HCT116 (cell line): ENCODE data around the gene KLHL15. TPM values are rescaled to one million over a fixed set of nuclear protein-coding genes. Genes with fewer than 3 reads are reported as not detected.
A peak's percentile ranks its signal among the peaks of the same experiment; 100 is the strongest.

ENCODE experiments used
- ATAC-seq: fragments of 200-7000 bp; cut with Tn5 transposase; 2 replicates; pipeline ENCODE4 v1.9.1; 2020; ENCODE audit warnings: mild to moderate bottlenecking, moderate library complexity
- BruUV-seq: library from RNA; stranded (reverse); fragments of 400-500 nt; replicated peaks from 2 replicates; lab custom pipeline; 2021; lab: Mats Ljungman, UMichigan
- CTCF ChIA-PET: fragments of 300-600 bp; sonication (Branson Sonifier 250); formaldehyde crosslinking; loops from one replicate; lab custom pipeline; 2021; ENCODE audit warnings: antibody characterized with exemption; lab: Charles Lee
- POLR2A ChIA-PET: fragments of 300-600, 350-600 bp; sonication (Branson Sonifier 250); formaldehyde crosslinking; loops from one replicate; lab custom pipeline; 2021; ENCODE audit warnings: antibody characterized with exemption; lab: Charles Lee
- RAD21 ChIA-PET, 2 experiments: fragments of 300-600 bp; sonication (Branson Sonifier 250); formaldehyde crosslinking; loops; one replicate each; lab custom pipeline; 2023; ENCODE audit warnings: low total read pairs in 2 of 2; ENCODE audit not compliant: uncharacterized antibody in 2 of 2, unreplicated experiment in 2 of 2, low non-redundant PET in 1 of 2; lab: Charles Lee
- DNase-seq: peaks from one replicate; pipeline ENCODE4 v3.0.0-alpha.2; 2010; ENCODE audit warnings: low read depth, low spot score
- H2AFZ ChIP-seq: fragments of 200-600 bp; shearing (Covaris generic), sonication (generic); 2 replicates; pipeline ENCODE4 v1.6.1; 2017; ENCODE audit warnings: low read depth, mixed run types, mixed read lengths, antibody characterized with exemption, low read length; ENCODE audit not compliant: poor library complexity, severe bottlenecking
- H3K27ac ChIP-seq: 2 replicates; pipeline ENCODE4 v1.5.1; 2012; ENCODE audit warnings: low read depth, low read length
- H3K27me3 ChIP-seq: fragments of 200-600 bp; sonication (generic); 2 replicates; pipeline ENCODE4 v1.6.1; 2016; ENCODE audit warnings: mixed run types, low read length, mixed read lengths; ENCODE audit not compliant: insufficient read depth
- H3K36me3 ChIP-seq, 2 experiments: fragments of 200-500 bp in 1 of 2; fragments of 200-600 bp in 1 of 2; sonication (Bioruptor generic) in 1 of 2; sonication (generic) in 1 of 2; 2 replicates each; pipeline versions ENCODE4 v1.5.1 to v1.6.1; 2014 to 2016; ENCODE audit warnings: low read length in 2 of 2, inconsistent platforms in 1 of 2, mixed read lengths in 1 of 2, mixed run types in 1 of 2; ENCODE audit not compliant: insufficient read depth in 2 of 2, control insufficient read depth in 1 of 2
- H3K4me1 ChIP-seq, 2 experiments: fragments of 200-600 bp in 1 of 2; sonication (generic) in 1 of 2; 2 replicates each; pipeline versions ENCODE4 v1.5.1 to v1.6.1; 2012 to 2017; ENCODE audit warnings: low read length in 2 of 2, inconsistent platforms in 1 of 2, mild to moderate bottlenecking in 1 of 2, mixed read lengths in 1 of 2, mixed run types in 1 of 2, moderate library complexity in 1 of 2; ENCODE audit not compliant: insufficient read depth in 2 of 2, control insufficient read depth in 1 of 2
- H3K4me2 ChIP-seq: fragments of 200-600 bp; sonication (generic); 2 replicates; pipeline ENCODE4 v1.6.1; 2017; ENCODE audit warnings: mixed run types, low read length, mixed read lengths
- H3K4me3 ChIP-seq, 2 experiments: fragments of 200-600 bp in 1 of 2; sonication (generic) in 1 of 2; replicated peaks in 1 of 2; 2 replicates each; pipeline ENCODE4 v1.5.1; 2011 to 2016; ENCODE audit warnings: low read length in 2 of 2, control low read depth in 1 of 2, low read depth in 1 of 2, mild to moderate bottlenecking in 1 of 2, mixed read lengths in 1 of 2, mixed run types in 1 of 2
- H3K79me2 ChIP-seq: fragments of 200-600 bp; sonication (generic); 2 replicates; pipeline ENCODE4 v1.6.1; 2017; ENCODE audit warnings: mild to moderate bottlenecking, mixed run types, low read length, moderate library complexity, mixed read lengths; ENCODE audit not compliant: insufficient read depth
- H3K9ac ChIP-seq: fragments of 200-600 bp; sonication (generic); 2 replicates; pipeline ENCODE4 v1.6.1; 2016; ENCODE audit warnings: low read length, mixed read lengths
- H3K9me2 ChIP-seq: fragments of 200-600 bp; sonication (generic), shearing (Covaris generic); 2 replicates; pipeline ENCODE4 v1.6.1; 2017; ENCODE audit warnings: mixed run types, mild to moderate bottlenecking, moderate library complexity; ENCODE audit not compliant: insufficient read depth
- H3K9me3 ChIP-seq, 2 experiments: fragments of 200-500 bp in 1 of 2; fragments of 200-600 bp in 1 of 2; sonication (Bioruptor generic) in 1 of 2; sonication (generic) in 1 of 2; 2 replicates each; pipeline ENCODE4 v1.6.1; 2014 to 2017; ENCODE audit warnings: low read length in 2 of 2, mixed read lengths in 2 of 2, inconsistent platforms in 1 of 2, low read depth in 1 of 2, mild to moderate bottlenecking in 1 of 2, mixed run types in 1 of 2, moderate library complexity in 1 of 2; ENCODE audit not compliant: control insufficient read depth in 1 of 2, insufficient read depth in 1 of 2
- H4K20me1 ChIP-seq: fragments of 200-600 bp; sonication (generic), shearing (Covaris generic); 2 replicates; pipeline ENCODE4 v1.6.1; 2017; ENCODE audit warnings: mixed run types, mild to moderate bottlenecking, moderate library complexity; ENCODE audit not compliant: insufficient read depth
- CBX3 ChIP-seq: IDR thresholded peaks from 2 replicates; pipeline ENCODE4 v1.6.1; 2012; ENCODE audit warnings: low read depth
- CEBPB ChIP-seq: IDR thresholded peaks from 2 replicates; pipeline ENCODE4 v1.6.1; 2012; ENCODE audit warnings: low read depth
- EGR1 ChIP-seq: IDR thresholded peaks from 2 replicates; pipeline ENCODE4 v1.6.1; 2012; ENCODE audit warnings: low read depth
- ELF1 ChIP-seq: IDR thresholded peaks from 2 replicates; pipeline ENCODE4 v1.6.1; 2012; ENCODE audit warnings: low read depth, borderline replicate concordance
- EZH2 ChIP-seq: fragments of 200-600 bp; sonication (generic); IDR thresholded peaks from 2 replicates; pipeline ENCODE4 v1.6.1; 2017; ENCODE audit warnings: antibody characterized with exemption, mixed run types
- EZH2phosphoT487 ChIP-seq: fragments of 200-600 bp; IDR thresholded peaks from 2 replicates; pipeline ENCODE4 v1.6.1; 2018; ENCODE audit warnings: antibody characterized with exemption, borderline replicate concordance
- FOSL1 ChIP-seq: IDR thresholded peaks from 2 replicates; pipeline ENCODE4 v1.6.1; 2012; ENCODE audit warnings: low read depth
- JUND ChIP-seq: IDR thresholded peaks from 2 replicates; pipeline ENCODE4 v1.6.1; 2012
- POLR2AphosphoS5 ChIP-seq: IDR thresholded peaks from 2 replicates; pipeline ENCODE4 v1.6.1; 2011; ENCODE audit warnings: mild to moderate bottlenecking, low read depth, low read length, moderate library complexity
- SIN3A ChIP-seq: IDR thresholded peaks from 2 replicates; pipeline ENCODE4 v1.6.1; 2012; ENCODE audit warnings: low read depth
- SP1 ChIP-seq: IDR thresholded peaks from 2 replicates; pipeline ENCODE4 v1.6.1; 2012; ENCODE audit warnings: low read depth
- SRF ChIP-seq: IDR thresholded peaks from 2 replicates; pipeline ENCODE4 v1.6.1; 2012; ENCODE audit warnings: low read depth
- YY1 ChIP-seq: IDR thresholded peaks from 2 replicates; pipeline ENCODE4 v1.6.1; 2011; ENCODE audit warnings: low read length, low read depth, moderate library complexity, mild to moderate bottlenecking; ENCODE audit not compliant: insufficient replicate concordance; ENCODE audit errors: extremely low read depth
- ZFX ChIP-seq: fragments of 450-650 bp; IDR thresholded peaks from 2 replicates; pipeline ENCODE4 v1.6.1; 2017
- intact Hi-C: fragments of 100-400 bp; cut with micrococcal nuclease; formaldehyde crosslinking; loops from 2 replicates; pipeline ENCODE4 v1.10.0; 2022
- total RNA-seq: library from RNA; stranded (reverse); gene quantifications from one replicate; pipeline ENCODE4 v1.2.1, GENCODE V29; 2021; ENCODE audit not compliant: unreplicated experiment
- TF ChIP-seq, protein P1 (sequence below): IDR thresholded peaks from 2 replicates; pipeline ENCODE4 v1.6.1; 2012; ENCODE audit warnings: low read depth
- TF ChIP-seq, protein P2 (sequence below), 3 experiments: fragments of 200-600 bp in 1 of 3; sonication (generic) in 1 of 3; IDR thresholded peaks in 2 of 3; conservative IDR thresholded peaks in 1 of 3; 2 replicates each; pipeline ENCODE4 v1.5.1; 2012 to 2017; ENCODE audit warnings: low read depth in 2 of 3, low read length in 2 of 3, antibody characterized with exemption in 1 of 3, borderline replicate concordance in 1 of 3, control low read depth in 1 of 3, mild to moderate bottlenecking in 1 of 3, mixed read lengths in 1 of 3, mixed run types in 1 of 3, moderate library complexity in 1 of 3; ENCODE audit not compliant: insufficient read depth in 1 of 3
- TF ChIP-seq, protein P3 (sequence below): IDR thresholded peaks from 2 replicates; pipeline ENCODE4 v1.6.1; 2012
- TF ChIP-seq, protein P4 (sequence below): IDR thresholded peaks from 2 replicates; pipeline ENCODE4 v1.6.1; 2012

Gene KLHL15
- total RNA-seq, 1 experiment from 2014 or later = 10.1 TPM

DNA sequence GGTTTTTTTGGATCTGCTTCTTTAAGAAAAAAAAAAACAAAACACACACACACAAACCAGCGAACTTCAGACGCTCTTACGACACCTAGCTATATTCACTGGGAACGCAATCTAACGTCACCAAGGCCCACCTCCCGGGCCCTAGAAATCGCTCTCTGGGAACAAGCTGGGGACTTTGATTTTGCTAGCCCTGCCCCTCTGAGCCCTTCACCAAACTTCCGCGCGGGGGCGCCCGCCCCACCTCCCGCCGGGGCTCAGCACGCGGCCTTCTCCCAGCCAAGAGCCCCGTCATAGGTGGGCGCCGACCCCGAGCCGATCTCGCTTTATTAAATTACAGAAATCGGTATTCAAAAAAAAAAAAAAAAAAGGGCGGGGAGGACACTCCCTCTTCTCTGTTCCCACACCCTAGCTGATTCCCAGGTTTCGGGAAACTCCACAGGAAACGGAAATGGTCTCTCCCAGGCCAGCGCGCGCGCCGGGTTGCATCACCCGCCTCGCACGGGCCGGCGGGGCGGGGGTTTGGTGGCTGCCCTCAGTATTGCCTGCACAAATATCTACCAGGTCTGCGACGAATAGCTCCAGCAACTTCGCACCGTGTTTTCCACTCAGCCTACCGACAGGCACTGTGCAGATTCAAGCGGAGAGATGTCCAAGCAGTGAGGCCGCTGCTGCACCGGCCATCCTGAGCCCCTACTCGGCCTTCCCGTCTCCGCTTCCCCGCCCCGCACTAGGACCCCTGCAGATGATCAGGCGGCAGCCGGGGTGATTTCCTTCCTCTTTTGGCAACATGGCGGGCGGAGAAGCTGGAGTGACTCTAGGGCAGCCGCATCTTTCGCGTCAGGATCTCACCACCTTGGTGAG lies 27.4 kb upstream of the KLHL15 start, which contains the start of gene EIF2S3:
Gene EIF2S3, plus strand, starts transcription at position 775 of the 861 bp plus-strand sequence. Its CDS starts 13 bp downstream, at position 788.
- RAD21 ChIA-PET = interaction anchor here (0.5 to 0.6 kb wide), 2 partner anchors 27 to 154 kb away, joined by 3 to 4 read pairs; no protein-coding TSS in a partner anchor
- no TSS peak for BruUV-seq
- TF ChIP-seq CEBPB (peak; percentile 92), SIN3A (peak; percentile 75; the same call in 1 of the 2 replicates), EGR1 (peak; percentile 39; the same call in 1 of the 2 replicates), ELF1 (peak; percentile 35; the same call in 1 of the 2 replicates), JUND (no peak), CBX3 (0 out of 2 replicates have a peak, but pooled peaks have one; percentile 37), SRF (peak; percentile 14; the same call in 1 of the 2 replicates), EZH2phosphoT487 (no peak), EZH2 (no peak), YY1 (peak; percentile 91), FOSL1 (no peak), ZFX (no peak), POLR2AphosphoS5 (peak; percentile 79), SP1 (peak; percentile 60)
- TF ChIP-seq, protein P1, sequence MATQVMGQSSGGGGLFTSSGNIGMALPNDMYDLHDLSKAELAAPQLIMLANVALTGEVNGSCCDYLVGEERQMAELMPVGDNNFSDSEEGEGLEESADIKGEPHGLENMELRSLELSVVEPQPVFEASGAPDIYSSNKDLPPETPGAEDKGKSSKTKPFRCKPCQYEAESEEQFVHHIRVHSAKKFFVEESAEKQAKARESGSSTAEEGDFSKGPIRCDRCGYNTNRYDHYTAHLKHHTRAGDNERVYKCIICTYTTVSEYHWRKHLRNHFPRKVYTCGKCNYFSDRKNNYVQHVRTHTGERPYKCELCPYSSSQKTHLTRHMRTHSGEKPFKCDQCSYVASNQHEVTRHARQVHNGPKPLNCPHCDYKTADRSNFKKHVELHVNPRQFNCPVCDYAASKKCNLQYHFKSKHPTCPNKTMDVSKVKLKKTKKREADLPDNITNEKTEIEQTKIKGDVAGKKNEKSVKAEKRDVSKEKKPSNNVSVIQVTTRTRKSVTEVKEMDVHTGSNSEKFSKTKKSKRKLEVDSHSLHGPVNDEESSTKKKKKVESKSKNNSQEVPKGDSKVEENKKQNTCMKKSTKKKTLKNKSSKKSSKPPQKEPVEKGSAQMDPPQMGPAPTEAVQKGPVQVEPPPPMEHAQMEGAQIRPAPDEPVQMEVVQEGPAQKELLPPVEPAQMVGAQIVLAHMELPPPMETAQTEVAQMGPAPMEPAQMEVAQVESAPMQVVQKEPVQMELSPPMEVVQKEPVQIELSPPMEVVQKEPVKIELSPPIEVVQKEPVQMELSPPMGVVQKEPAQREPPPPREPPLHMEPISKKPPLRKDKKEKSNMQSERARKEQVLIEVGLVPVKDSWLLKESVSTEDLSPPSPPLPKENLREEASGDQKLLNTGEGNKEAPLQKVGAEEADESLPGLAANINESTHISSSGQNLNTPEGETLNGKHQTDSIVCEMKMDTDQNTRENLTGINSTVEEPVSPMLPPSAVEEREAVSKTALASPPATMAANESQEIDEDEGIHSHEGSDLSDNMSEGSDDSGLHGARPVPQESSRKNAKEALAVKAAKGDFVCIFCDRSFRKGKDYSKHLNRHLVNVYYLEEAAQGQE = no peak
- TF ChIP-seq, protein P2, sequence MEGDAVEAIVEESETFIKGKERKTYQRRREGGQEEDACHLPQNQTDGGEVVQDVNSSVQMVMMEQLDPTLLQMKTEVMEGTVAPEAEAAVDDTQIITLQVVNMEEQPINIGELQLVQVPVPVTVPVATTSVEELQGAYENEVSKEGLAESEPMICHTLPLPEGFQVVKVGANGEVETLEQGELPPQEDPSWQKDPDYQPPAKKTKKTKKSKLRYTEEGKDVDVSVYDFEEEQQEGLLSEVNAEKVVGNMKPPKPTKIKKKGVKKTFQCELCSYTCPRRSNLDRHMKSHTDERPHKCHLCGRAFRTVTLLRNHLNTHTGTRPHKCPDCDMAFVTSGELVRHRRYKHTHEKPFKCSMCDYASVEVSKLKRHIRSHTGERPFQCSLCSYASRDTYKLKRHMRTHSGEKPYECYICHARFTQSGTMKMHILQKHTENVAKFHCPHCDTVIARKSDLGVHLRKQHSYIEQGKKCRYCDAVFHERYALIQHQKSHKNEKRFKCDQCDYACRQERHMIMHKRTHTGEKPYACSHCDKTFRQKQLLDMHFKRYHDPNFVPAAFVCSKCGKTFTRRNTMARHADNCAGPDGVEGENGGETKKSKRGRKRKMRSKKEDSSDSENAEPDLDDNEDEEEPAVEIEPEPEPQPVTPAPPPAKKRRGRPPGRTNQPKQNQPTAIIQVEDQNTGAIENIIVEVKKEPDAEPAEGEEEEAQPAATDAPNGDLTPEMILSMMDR (IDR thresholded peaks at IDR 0.05 in 2 of 3, conservative IDR thresholded peaks at IDR 0.05 in 1 of 3; ENCODE audit: borderline replicate concordance in 1 of 3, insufficient read depth in 1 of 3, low read depth in 2 of 3, low read length in 2 of 3) = peak; percentile 57 to 62 (median 60)
- TF ChIP-seq, protein P3, sequence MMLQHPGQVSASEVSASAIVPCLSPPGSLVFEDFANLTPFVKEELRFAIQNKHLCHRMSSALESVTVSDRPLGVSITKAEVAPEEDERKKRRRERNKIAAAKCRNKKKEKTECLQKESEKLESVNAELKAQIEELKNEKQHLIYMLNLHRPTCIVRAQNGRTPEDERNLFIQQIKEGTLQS = peak; percentile 88
- TF ChIP-seq, protein P4, sequence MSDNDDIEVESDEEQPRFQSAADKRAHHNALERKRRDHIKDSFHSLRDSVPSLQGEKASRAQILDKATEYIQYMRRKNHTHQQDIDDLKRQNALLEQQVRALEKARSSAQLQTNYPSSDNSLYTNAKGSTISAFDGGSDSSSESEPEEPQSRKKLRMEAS = peak; percentile 89

More for the DNA sequence above, 27.4 kb upstream of the KLHL15 start, which contains the start of gene EIF2S3:
- Histone ChIP-seq H3K4me2 (no peak within 1 kb of the TSS), H4K20me1 (no peaks in the 10 kb centered on the region), H3K27ac (no peak within 1 kb of the TSS; the same call in 1 of the 2 replicates), H3K9me3 (no peaks in the 10 kb centered on the region), H2AFZ (no peak within 1 kb of the TSS), H3K9ac (no peak within 1 kb of the TSS), H3K9me2 (no peaks in the 10 kb centered on the region), H3K4me3 (no peak within 1 kb of the TSS), H3K79me2 (peaks cover 25% of the 10 kb centered on the region), H3K4me1 (no peaks in the 10 kb centered on the region), H3K27me3 (no peaks in the 10 kb centered on the region), H3K36me3 (peaks cover 12 to 13% of the 10 kb centered on the region in 2 experiments; a peak in 3 of 4 replicates)
- DNase-seq (peak; percentile 92), ATAC-seq (peak; percentile 86)
- intact Hi-C loops = loop anchor here (1.0 to 10.0 kb wide), 4 partner anchors 30 to 360 kb away; partner anchors contain the start of genes ACOT9 and APOO
- ChIA-PET CTCF (interaction anchor here (0.6 to 1.7 kb wide), 13 partner anchors 9 to 312 kb away, joined by 3 to 9 read pairs (median 3); partner anchors contain the start of genes ACOT9, APOO and CXorf58), POLR2A (interaction anchor here (0.6 to 2.3 kb wide), 6 partner anchors 16 to 276 kb away, joined by 3 to 13 read pairs (median 4); partner anchors contain the start of genes KLHL15 and SAT1)
